Measurements from ENCODE around the gene TLR6. TPM values are rescaled to one million over a fixed set of nuclear protein-coding genes. Genes with fewer than 3 reads are reported as not detected.
A peak's percentile ranks its signal among the peaks of the same experiment; 100 is the strongest.

The TLR6 gene
- polyA plus RNA-seq, 1 of the 3 experiments (the other 2 are of a cell fraction), result 0.10 TPM

DNA sequence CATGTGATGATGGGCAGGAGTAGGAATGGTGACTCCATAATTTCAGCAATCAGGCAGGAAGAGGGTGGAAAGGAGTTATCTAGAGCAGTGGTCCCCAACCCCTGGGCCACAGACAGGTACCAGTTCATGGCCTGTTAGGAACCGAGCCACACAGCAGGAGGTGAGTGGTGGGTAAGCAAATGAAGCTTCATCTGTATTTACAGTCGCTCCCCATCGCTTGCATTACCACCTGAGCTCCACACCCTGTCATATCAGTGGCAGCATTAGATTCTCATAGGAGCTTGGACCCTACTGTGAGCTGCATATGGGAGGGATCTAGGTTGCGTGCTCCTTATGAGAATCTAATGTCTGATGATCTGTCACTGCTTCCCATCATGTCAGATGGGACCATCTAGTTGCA, 72.5 kb downstream of the TLR6 start:
- DNase-seq, result no peak
- Histone ChIP-seq H2AFZ (ENCODE audit: low read depth) (no peak overlapping the region), H3K27me3 (ENCODE audit: insufficient read depth) (peaks cover 5% of the 10 kb centered on the region; the same call in 1 of the 2 replicates), H3K79me2 (ENCODE audit: insufficient read depth) (no peaks in the 10 kb centered on the region), H3F3A (replicated peaks; ENCODE audit: insufficient read depth) (no peaks in the 10 kb centered on the region), H3K27ac (ENCODE audit: low read depth in 2 of 2, low read length in 1 of 2) (no peak overlapping the region), H3K36me3 (replicated peaks in 1 of 2; ENCODE audit: control insufficient read depth in 1 of 2, insufficient read depth in 2 of 2, low read length in 1 of 2) (no peaks in the 10 kb centered on the region), H3K4me3 (ENCODE audit: low read depth in 2 of 2, low read length in 1 of 2) (no peak overlapping the region), H3K9ac (no peak overlapping the region), H4K20me1 (ENCODE audit: insufficient read depth) (no peaks in the 10 kb centered on the region), H3K9me2 (no peaks in the 10 kb centered on the region), H3K4me1 (ENCODE audit: control insufficient read depth in 1 of 2, insufficient read depth in 2 of 2, low read depth in 1 of 2, low read length in 1 of 2) (no peaks in the 10 kb centered on the region), H3K4me2 (no peak overlapping the region), H3K9me3 (no peaks in the 10 kb centered on the region)
- CTCF ChIA-PET, result interaction anchor here (0.7 to 8.0 kb wide), 3 partner anchors 9 to 23 kb away, joined by 4 to 88 read pairs (median 6); no protein-coding TSS in a partner anchor
- WGBS (ENCODE audit: low lambda C conversion rate), result 73% methylated on average over 4 of the region's 4 CpGs
- POLR2A ChIA-PET, result no interaction called here
- TF ChIP-seq, protein P1, sequence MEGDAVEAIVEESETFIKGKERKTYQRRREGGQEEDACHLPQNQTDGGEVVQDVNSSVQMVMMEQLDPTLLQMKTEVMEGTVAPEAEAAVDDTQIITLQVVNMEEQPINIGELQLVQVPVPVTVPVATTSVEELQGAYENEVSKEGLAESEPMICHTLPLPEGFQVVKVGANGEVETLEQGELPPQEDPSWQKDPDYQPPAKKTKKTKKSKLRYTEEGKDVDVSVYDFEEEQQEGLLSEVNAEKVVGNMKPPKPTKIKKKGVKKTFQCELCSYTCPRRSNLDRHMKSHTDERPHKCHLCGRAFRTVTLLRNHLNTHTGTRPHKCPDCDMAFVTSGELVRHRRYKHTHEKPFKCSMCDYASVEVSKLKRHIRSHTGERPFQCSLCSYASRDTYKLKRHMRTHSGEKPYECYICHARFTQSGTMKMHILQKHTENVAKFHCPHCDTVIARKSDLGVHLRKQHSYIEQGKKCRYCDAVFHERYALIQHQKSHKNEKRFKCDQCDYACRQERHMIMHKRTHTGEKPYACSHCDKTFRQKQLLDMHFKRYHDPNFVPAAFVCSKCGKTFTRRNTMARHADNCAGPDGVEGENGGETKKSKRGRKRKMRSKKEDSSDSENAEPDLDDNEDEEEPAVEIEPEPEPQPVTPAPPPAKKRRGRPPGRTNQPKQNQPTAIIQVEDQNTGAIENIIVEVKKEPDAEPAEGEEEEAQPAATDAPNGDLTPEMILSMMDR (IDR thresholded peaks at IDR 0.05), result no peak
- TF ChIP-seq RXRA (IDR thresholded peaks at IDR 0.05; ENCODE audit: borderline replicate concordance, low read depth) (no peak), TCF12 (IDR thresholded peaks at IDR 0.05) (no peak), JUND (IDR thresholded peaks at IDR 0.05) (no peak)
- TF ChIP-seq, protein P2, sequence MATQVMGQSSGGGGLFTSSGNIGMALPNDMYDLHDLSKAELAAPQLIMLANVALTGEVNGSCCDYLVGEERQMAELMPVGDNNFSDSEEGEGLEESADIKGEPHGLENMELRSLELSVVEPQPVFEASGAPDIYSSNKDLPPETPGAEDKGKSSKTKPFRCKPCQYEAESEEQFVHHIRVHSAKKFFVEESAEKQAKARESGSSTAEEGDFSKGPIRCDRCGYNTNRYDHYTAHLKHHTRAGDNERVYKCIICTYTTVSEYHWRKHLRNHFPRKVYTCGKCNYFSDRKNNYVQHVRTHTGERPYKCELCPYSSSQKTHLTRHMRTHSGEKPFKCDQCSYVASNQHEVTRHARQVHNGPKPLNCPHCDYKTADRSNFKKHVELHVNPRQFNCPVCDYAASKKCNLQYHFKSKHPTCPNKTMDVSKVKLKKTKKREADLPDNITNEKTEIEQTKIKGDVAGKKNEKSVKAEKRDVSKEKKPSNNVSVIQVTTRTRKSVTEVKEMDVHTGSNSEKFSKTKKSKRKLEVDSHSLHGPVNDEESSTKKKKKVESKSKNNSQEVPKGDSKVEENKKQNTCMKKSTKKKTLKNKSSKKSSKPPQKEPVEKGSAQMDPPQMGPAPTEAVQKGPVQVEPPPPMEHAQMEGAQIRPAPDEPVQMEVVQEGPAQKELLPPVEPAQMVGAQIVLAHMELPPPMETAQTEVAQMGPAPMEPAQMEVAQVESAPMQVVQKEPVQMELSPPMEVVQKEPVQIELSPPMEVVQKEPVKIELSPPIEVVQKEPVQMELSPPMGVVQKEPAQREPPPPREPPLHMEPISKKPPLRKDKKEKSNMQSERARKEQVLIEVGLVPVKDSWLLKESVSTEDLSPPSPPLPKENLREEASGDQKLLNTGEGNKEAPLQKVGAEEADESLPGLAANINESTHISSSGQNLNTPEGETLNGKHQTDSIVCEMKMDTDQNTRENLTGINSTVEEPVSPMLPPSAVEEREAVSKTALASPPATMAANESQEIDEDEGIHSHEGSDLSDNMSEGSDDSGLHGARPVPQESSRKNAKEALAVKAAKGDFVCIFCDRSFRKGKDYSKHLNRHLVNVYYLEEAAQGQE (IDR thresholded peaks at IDR 0.05; ENCODE audit: low read depth, low read length), result no peak

DNA sequence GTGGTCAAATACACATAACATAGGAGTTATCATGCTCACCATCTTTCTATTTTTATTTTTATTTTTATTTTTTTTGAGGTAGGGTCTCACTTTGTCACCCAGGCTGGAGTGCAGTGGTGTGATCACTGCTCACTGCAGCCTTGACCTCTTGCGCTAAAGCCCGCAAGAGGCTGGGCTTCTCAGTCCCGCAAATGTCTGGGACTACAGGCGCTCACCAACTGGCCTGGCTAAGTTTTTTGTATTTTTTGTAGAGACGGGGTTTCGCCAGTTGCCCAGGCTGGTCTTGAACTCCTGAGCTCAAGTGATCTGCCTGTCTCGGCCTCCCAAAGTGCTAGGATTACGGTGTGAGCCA, 73.5 kb downstream of the TLR6 start:
- no peaks in the 10 kb centered on the region for H4K20me1 ChIP-seq (ENCODE audit: insufficient read depth)
- H3K79me2 ChIP-seq (ENCODE audit: insufficient read depth), result no peaks in the 10 kb centered on the region
- H3K9me2 ChIP-seq, result no peaks in the 10 kb centered on the region
- TF ChIP-seq, protein P1 (IDR thresholded peaks at IDR 0.05), result 0 out of 2 replicates have a peak, but pooled peaks have one; percentile 10
- TF ChIP-seq, protein P3, sequence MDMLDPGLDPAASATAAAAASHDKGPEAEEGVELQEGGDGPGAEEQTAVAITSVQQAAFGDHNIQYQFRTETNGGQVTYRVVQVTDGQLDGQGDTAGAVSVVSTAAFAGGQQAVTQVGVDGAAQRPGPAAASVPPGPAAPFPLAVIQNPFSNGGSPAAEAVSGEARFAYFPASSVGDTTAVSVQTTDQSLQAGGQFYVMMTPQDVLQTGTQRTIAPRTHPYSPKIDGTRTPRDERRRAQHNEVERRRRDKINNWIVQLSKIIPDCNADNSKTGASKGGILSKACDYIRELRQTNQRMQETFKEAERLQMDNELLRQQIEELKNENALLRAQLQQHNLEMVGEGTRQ (IDR thresholded peaks at IDR 0.05; ENCODE audit: borderline replicate concordance, low read depth, low read length), result no peak
- no peaks in the 10 kb centered on the region for H3F3A ChIP-seq (replicated peaks; ENCODE audit: insufficient read depth)
- H3K27me3 ChIP-seq (ENCODE audit: insufficient read depth), result peaks cover 5% of the 10 kb centered on the region; the same call in 1 of the 2 replicates
- no peak for DNase-seq
- POLR2A ChIA-PET, result no interaction called here
- H3K9ac ChIP-seq, result no peak overlapping the region
- 0 out of 2 replicates have a peak overlapping the region, but pooled peaks have one; percentile 24 for H2AFZ ChIP-seq (ENCODE audit: low read depth)
- H3K36me3 ChIP-seq (replicated peaks in 1 of 2; ENCODE audit: control insufficient read depth in 1 of 2, insufficient read depth in 2 of 2, low read length in 1 of 2), result no peaks in the 10 kb centered on the region
- no peaks in the 10 kb centered on the region for H3K9me3 ChIP-seq
- 76% methylated on average over 8 of the region's 8 CpGs for WGBS (ENCODE audit: low lambda C conversion rate)
- no peaks in the 10 kb centered on the region for H3K4me1 ChIP-seq (ENCODE audit: control insufficient read depth in 1 of 2, insufficient read depth in 2 of 2, low read depth in 1 of 2, low read length in 1 of 2)
- no peak overlapping the region for H3K27ac ChIP-seq (ENCODE audit: low read depth in 2 of 2, low read length in 1 of 2)
- H3K4me2 ChIP-seq, result no peak overlapping the region
- peak overlapping the region in 1 of 2 experiments; percentile 26; a peak in 1 of 4 replicates for H3K4me3 ChIP-seq (ENCODE audit: low read depth in 2 of 2, low read length in 1 of 2)
- CTCF ChIA-PET, result interaction anchor here (0.8 to 8.0 kb wide), 32 partner anchors 8 to 727 kb away, joined by 3 to 88 read pairs (median 4); partner anchors contain the start of gene TLR1

Data from SK-N-SH (cell line).